Left renal cortex interstitium (tissue), 4 donors: ENCODE measurements around the gene SORCS2. TPM values are rescaled to one million over a fixed set of nuclear protein-coding genes. Genes with fewer than 3 reads are reported as not detected.

Experiments
- DNase-seq, 4 donors: peaks; one replicate each; pipeline ENCODE4 v3.0.0-alpha.2; 2013; ENCODE audit warnings: low read depth in 4 of 4, low spot score in 2 of 4, missing footprints in 1 of 4
- polyA plus RNA-seq, 4 donors: library from polyadenylated mRNA; unstranded; fragments of 120-200 nt; gene quantifications; one replicate each; pipeline ENCODE4 v1.2.1, GENCODE V29; 2013; ENCODE audit not compliant: insufficient read length in 4 of 4

SORCS2 gene
- polyA plus RNA-seq, 4 donors, result 3.7 to 11.5 (median 8.4) TPM

- no peak for DNase-seq
These were observed 140.1 kb downstream of the SORCS2 start for GRCh38 chr4:7332216-7333023.

- DNase-seq, result no peak
These were observed 140.9 kb downstream of the SORCS2 start for GRCh38 chr4:7333024-7333780.

- DNase-seq, result no peak
These were observed 141.6 kb downstream of the SORCS2 start for GRCh38 chr4:7333801-7334421.

- DNase-seq, result no peak
These were observed 142.4 kb downstream of the SORCS2 start for GRCh38 chr4:7334521-7335275.

GRCh38 chr4:7335344-7336066, 143.2 kb downstream of the SORCS2 start:
- no peak for DNase-seq

- DNase-seq, result no peak
These were observed 143.8 kb downstream of the SORCS2 start for GRCh38 chr4:7336067-7336569.

- no peak for DNase-seq
These were observed 144.4 kb downstream of the SORCS2 start for GRCh38 chr4:7336732-7337131.

- no peak for DNase-seq
These were observed 145.1 kb downstream of the SORCS2 start for GRCh38 chr4:7337196-7338058.

GRCh38 chr4:7338059-7338452, 145.7 kb downstream of the SORCS2 start:
- DNase-seq, result no peak

- no peak for DNase-seq
These were observed 146.7 kb downstream of the SORCS2 start for GRCh38 chr4:7338876-7339623.

- DNase-seq, result no peak
These were observed 147.6 kb downstream of the SORCS2 start for GRCh38 chr4:7339751-7340552.

- DNase-seq, result no peak
These were observed 148.5 kb downstream of the SORCS2 start for GRCh38 chr4:7340553-7341433.

GRCh38 chr4:7341491-7342222, 149.3 kb downstream of the SORCS2 start:
- DNase-seq, result no peak

GRCh38 chr4:7342223-7343080, 150.1 kb downstream of the SORCS2 start:
- peak in 2 of 4 donors; percentile 43 to 47 for DNase-seq
